Measurements from ENCODE around the gene NOSTRIN. TPM values are rescaled to one million over a fixed set of nuclear protein-coding genes. Genes with fewer than 3 reads are reported as not detected.
A peak's percentile ranks its signal among the peaks of the same experiment; 100 is the strongest.
"Not testable (repeated sequence)": the region's sequence is repeated elsewhere in the genome, so short reads cannot be mapped to it uniquely, and the experiment has no call there.

Gene NOSTRIN, protein sequence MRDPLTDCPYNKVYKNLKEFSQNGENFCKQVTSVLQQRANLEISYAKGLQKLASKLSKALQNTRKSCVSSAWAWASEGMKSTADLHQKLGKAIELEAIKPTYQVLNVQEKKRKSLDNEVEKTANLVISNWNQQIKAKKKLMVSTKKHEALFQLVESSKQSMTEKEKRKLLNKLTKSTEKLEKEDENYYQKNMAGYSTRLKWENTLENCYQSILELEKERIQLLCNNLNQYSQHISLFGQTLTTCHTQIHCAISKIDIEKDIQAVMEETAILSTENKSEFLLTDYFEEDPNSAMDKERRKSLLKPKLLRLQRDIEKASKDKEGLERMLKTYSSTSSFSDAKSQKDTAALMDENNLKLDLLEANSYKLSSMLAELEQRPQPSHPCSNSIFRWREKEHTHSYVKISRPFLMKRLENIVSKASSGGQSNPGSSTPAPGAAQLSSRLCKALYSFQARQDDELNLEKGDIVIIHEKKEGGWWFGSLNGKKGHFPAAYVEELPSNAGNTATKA
- total RNA-seq: not detected in 2 replicates

DNA sequence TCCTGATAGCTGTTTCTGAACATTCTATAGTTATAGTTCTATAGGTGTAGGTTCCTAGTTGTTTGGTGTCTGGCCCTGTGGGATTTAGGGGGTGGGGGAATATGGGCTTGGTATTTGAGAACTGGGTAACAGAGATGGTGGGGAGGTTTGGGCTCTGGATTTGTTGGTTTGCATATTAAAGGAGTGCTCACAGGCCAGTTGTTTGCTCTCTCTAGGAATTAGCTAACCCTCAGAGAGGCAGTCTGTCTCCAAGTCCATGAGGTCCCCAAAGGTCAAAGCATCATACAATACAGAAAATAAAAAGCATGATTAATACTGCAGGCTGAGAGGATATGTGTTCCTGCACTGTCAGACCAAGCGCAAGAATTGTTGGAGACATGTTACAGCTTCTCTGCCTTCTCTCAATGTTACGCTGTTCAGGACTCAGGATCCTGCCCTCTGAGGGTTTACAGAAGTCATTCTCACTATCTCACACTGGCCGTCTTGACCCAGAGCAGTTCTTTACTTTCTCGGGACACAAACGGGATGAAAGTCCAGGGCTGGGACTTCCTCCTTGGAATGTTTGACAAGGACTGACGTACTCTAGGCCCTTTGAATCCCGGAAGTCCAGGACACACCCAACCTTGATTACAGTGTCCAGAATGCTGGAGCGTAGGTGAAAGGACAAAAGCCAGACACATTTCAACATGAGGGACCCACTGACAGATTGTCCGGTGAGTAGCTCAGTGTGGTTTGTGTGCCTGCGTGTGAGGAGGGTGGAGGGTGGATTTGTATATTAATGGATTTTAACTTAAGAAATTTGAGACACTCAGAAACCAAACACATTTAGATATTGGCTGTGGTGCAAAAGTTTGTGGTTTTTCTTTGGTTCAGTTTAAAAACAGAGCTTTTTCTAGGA lies at the start of gene NOSTRIN:
NOSTRIN (plus strand) TSS at position 677 of the 898 bp plus-strand sequence; CDS start at position 687, 10 bp downstream.
- DNase-seq: no peak
- H3K4me3 Mint-ChIP-seq: no peak within 1 kb of the TSS
- intact Hi-C loops (cut with micrococcal nuclease): no loop called here
- peaks cover 3% of the 10 kb centered on the region for H3K27me3 Mint-ChIP-seq
- no peak within 1 kb of the TSS for H3K27ac Mint-ChIP-seq
- H3K4me1 Mint-ChIP-seq: peaks cover 18% of the 10 kb centered on the region
- no peaks in the 10 kb centered on the region for H3K36me3 Mint-ChIP-seq (ENCODE audit: low read depth)
- H3K9me3 Mint-ChIP-seq: no peaks in the 10 kb centered on the region

DNA sequence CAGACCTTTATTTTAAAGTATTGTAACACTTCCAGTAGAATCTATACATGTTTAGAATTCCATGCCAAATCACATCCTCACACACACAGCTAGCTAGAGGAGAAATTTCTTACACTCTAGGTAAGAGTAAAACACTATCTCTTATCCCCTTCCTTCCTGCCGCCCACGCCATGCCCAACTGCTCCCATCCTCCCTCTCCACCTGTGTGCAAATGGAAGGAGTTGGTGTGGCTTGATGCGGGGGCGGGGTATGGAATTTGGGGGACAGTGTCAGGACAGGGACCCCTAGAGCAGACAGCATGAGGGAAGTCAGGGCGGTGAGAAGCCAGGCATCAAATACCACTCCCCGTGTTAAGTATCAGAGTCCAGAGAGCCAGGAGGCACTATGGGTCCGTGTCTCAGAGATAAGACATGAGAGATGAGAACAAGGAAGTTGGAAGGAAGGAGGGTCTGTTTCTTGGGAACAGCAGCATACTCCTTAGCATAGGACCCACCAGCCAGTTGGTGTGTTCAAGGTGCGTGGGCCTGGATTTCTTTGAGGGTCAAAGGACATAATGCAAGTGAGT lies 48.6 kb upstream of the NOSTRIN start:
- intact Hi-C loops (cut with micrococcal nuclease): loop anchor here (5.0 to 10.0 kb wide), 2 partner anchors 37 to 259 kb away; no protein-coding TSS in a partner anchor
- Mint-ChIP-seq H3K4me3 (no peak overlapping the region), H3K27me3 (no peaks in the 10 kb centered on the region), H3K27ac (no peak overlapping the region), H3K4me1 (peaks cover 41% of the 10 kb centered on the region), H3K9me3 (no peaks in the 10 kb centered on the region), H3K36me3 (ENCODE audit: low read depth) (peaks cover 5% of the 10 kb centered on the region)
- no peak for DNase-seq

DNA sequence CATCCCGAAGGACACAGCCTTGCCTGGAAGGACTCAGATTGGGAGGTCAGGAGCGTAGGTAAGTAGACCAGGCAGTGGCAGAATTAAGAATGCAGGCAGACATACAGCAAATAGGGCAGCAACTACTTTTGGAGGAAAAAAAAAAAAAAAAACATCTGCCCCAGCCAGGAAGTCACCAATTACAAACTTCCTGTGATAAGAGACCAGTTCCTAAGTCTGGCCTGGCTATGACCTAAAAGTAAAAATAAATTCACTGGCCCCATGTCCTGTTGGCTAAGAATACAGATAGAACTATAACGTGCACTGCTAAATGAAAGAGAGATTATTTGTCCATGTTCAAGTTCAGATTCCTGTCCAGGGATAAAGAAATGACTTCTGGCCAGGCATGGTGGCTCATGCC lies 45.2 kb upstream of the NOSTRIN start:
- intact Hi-C loops (cut with micrococcal nuclease): loop anchor here (10.0 kb wide), 1 partner anchor 262 kb away; no protein-coding TSS in a partner anchor
- H3K27ac Mint-ChIP-seq: no peak overlapping the region

DNA sequence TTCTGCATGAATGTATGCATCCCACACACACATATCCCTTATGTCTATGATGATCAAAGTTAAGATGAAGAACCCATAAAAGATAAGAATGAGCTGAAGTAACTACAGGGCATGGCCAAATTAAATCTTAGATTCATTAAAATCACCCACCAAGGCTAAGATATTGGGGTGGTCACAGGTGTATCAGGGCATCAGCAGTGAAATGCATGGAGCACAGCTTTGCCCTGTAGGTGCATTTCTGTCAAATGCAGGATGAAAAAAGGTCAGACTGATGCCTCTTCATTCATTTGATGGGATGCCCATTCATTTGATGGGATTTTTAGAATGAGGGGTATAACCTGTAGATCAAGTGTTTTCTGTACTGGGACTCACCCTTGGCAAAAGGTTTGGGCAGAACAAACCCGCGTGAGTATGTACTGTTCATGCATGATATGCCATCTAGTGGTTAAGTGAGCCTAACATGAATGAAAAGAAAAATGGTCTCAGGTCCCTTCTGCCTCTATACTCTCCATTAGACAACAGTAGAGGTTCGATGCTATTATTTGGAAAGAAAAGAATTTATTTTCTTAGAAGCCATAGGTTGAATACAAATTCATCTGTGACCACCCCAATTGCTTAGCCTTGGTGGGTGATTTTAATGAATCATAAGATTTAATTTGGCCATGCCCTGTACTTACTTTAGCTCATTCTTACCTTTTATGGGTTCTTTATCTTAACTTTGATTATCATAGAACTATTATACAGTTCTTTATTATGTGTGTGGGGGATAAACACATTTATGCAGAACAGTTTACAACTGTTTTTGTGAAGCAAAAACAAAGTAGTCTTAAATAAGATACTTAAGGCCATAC lies 43.2 kb upstream of the NOSTRIN start:
- peaks cover 17% of the 10 kb centered on the region for H3K4me1 Mint-ChIP-seq
- DNase-seq: peak; percentile 71
- intact Hi-C loops (cut with micrococcal nuclease): loop anchor here (1.0 to 10.0 kb wide), 2 partner anchors 264 to 413 kb away; no protein-coding TSS in a partner anchor
- H3K36me3 Mint-ChIP-seq (ENCODE audit: low read depth): no peaks in the 10 kb centered on the region
- no peaks in the 10 kb centered on the region for H3K9me3 Mint-ChIP-seq
- H3K27me3 Mint-ChIP-seq: no peaks in the 10 kb centered on the region
- no peak overlapping the region for H3K27ac Mint-ChIP-seq
- no peak overlapping the region for H3K4me3 Mint-ChIP-seq

More for the DNA sequence above, 45.2 kb upstream of the NOSTRIN start:
- H3K36me3 Mint-ChIP-seq (ENCODE audit: low read depth): peaks cover 3% of the 10 kb centered on the region
- no peak for DNase-seq
- no peaks in the 10 kb centered on the region for H3K9me3 Mint-ChIP-seq
- H3K4me3 Mint-ChIP-seq: no peak overlapping the region
- no peaks in the 10 kb centered on the region for H3K27me3 Mint-ChIP-seq
- H3K4me1 Mint-ChIP-seq: peaks cover 23% of the 10 kb centered on the region

DNA sequence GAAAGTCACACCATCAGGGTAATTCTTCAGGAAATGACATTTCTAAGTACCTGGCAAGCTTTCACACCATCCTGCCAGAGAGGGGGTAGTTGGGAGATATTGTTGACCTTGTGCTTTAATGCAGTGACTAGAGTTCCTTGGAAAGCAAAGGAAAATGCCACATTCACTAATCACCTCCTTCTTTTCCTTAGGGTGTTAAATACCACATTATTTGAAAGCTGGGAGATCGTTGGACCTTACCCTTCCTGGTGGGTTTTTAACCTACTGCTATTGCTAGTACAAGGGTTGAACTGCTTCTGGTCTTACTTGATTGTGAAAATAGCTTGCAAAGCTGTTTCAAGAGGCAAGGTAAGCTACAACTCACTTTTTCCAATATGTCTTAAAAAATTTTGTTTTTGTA lies 37.0 kb upstream of the NOSTRIN start:
- Mint-ChIP-seq H3K27ac (no peak overlapping the region), H3K27me3 (no peaks in the 10 kb centered on the region), H3K9me3 (no peaks in the 10 kb centered on the region), H3K4me1 (peaks cover 10% of the 10 kb centered on the region), H3K4me3 (no peak overlapping the region), H3K36me3 (ENCODE audit: low read depth) (peaks cover 26% of the 10 kb centered on the region)
- DNase-seq: no peak
- intact Hi-C loops (cut with micrococcal nuclease): no loop called here

DNA sequence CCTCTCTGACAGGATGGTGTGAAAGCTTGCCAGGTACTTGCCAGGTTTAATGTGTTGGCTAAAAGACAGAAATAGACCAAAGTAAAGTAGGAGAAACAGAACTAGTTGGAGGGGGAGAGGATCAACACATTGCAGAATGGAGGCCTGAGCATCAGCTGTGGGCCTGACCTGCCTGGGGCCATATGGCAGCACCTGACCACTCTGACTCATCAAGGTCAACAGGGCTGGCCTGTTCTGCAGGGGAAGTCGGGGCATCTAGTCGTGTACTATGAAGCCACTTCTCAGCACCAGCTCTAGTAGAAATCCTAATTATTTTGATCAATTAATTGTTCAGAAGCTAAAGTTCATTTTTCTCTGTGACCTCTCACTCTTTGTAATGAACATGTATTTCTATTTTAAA lies 35.8 kb upstream of the NOSTRIN start:
- Mint-ChIP-seq H3K4me1 (peaks cover 10% of the 10 kb centered on the region), H3K27me3 (no peaks in the 10 kb centered on the region), H3K9me3 (no peaks in the 10 kb centered on the region), H3K27ac (no peak overlapping the region), H3K4me3 (no peak overlapping the region), H3K36me3 (ENCODE audit: low read depth) (peaks cover 26% of the 10 kb centered on the region)
- DNase-seq: no peak
- intact Hi-C loops (cut with micrococcal nuclease): no loop called here

DNA sequence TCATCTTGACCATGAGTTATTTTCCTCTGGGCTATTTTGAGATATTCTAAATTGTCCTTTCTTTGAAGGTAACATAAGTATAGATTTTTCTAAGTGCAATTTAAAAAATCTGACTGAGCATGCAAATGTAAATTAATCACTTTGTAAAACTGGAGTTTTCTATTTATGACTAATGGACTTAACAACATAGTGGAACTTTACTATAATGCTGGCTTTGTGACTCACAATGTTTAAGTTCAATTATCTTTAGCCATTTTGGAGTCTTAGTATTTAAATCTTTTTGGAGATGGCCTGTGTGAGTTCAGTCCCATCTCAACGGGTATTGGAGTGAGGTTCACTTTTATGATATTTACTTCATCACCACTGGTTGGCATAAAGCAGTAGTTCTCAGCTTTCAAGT lies 35.2 kb upstream of the NOSTRIN start:
- H3K4me3 Mint-ChIP-seq: no peak overlapping the region
- no peak overlapping the region for H3K27ac Mint-ChIP-seq
- no peaks in the 10 kb centered on the region for H3K27me3 Mint-ChIP-seq
- intact Hi-C loops (cut with micrococcal nuclease): no loop called here
- DNase-seq: no peak
- H3K36me3 Mint-ChIP-seq (ENCODE audit: low read depth): peaks cover 26% of the 10 kb centered on the region
- H3K9me3 Mint-ChIP-seq: no peaks in the 10 kb centered on the region
- peaks cover 10% of the 10 kb centered on the region for H3K4me1 Mint-ChIP-seq

DNA sequence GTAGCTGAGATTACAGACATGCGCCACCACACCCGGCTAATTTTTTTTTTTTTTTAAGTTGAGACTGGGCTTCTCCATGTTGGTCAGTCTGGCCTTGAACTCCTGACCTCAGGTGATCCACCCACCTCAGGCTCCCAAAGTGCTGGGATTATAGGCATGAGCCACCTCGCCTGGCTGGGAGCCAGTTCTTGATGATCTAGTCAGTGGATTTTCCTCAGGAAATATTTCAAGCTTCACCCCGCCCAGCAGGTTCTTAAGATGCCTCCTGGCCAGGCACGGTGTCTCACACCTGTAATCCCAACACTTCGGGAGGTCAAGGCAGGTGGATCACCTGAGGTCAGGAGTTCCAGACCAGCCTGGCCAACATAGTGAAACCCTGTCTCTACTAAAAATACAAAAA lies 34.1 kb upstream of the NOSTRIN start:
- H3K27ac Mint-ChIP-seq; intact Hi-C loops (cut with micrococcal nuclease); H3K4me3 Mint-ChIP-seq; H3K9me3 Mint-ChIP-seq; DNase-seq; H3K27me3 Mint-ChIP-seq: not testable (repeated sequence)
- Mint-ChIP-seq H3K36me3 (ENCODE audit: low read depth) (peaks cover 26% of the 10 kb centered on the region), H3K4me1 (peaks cover 10% of the 10 kb centered on the region)

DNA sequence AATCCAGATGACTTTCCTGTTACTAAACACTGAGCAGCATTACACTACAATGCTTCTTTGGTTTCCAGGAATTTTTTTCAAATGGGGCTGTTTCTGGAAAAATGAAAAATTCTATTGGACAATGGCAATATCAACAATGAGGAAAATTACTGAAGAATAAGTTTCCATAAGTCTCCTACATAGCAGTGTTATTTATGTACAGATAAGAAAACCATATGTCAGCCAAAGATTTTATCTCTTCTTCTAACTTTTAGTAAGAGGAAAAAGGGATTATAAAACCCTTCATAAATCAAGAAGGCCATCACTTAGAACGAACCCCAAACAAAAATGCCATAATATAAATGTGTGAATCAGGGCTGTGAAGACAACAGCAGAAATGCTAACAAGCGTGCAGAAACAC lies 31.6 kb upstream of the NOSTRIN start:
- H3K36me3 Mint-ChIP-seq (ENCODE audit: low read depth): peaks cover 21% of the 10 kb centered on the region
- H3K27me3 Mint-ChIP-seq: no peaks in the 10 kb centered on the region
- H3K4me3 Mint-ChIP-seq: no peak overlapping the region
- peaks cover 7% of the 10 kb centered on the region for H3K4me1 Mint-ChIP-seq
- H3K9me3 Mint-ChIP-seq: no peaks in the 10 kb centered on the region
- intact Hi-C loops (cut with micrococcal nuclease): no loop called here
- H3K27ac Mint-ChIP-seq: no peak overlapping the region
- DNase-seq: no peak

DNA sequence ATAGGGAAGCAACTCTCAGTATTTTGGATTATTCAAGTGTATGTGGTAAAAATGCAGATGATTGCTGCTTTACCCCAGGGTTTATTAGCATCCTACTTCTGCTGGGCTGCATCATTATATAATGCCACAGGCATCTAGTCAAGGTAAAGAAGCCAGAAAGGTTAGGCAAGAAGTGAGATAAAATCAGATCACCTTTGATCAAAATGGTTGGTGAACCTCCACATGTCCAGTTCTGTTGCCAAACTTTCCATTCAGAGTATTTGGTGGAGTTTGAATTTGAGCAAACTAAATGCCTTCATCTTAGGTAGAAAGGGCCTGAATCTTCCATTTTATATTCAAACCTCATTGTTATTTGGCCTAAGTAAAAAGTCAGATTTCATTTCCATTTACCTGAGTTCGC lies 29.7 kb upstream of the NOSTRIN start:
- Mint-ChIP-seq H3K27me3 (no peaks in the 10 kb centered on the region), H3K4me1 (no peaks in the 10 kb centered on the region), H3K36me3 (ENCODE audit: low read depth) (peaks cover 6% of the 10 kb centered on the region), H3K27ac (no peak overlapping the region), H3K9me3 (no peaks in the 10 kb centered on the region), H3K4me3 (no peak overlapping the region)
- intact Hi-C loops (cut with micrococcal nuclease): loop anchor here (1.0 kb wide), 1 partner anchor 148 kb away; no protein-coding TSS in a partner anchor
- no peak for DNase-seq

DNA sequence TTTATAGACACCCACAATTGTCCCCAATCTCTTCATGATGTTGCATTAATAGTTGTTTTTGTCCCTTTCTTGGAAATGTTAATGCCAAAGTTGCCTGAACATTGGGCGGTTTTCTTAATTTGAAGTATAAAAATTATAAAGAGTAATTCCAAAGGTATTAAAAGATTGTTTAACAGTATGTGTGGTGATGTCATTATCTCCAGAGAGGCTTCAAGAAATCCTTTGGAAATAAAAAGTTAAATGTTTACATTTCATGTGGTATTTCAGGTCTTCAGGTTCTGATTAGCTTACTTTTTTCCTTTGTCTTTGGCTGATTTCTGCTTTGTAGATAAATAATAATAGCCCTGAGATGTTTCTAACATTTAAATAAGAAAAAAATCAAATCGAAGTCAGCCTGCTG lies 29.3 kb upstream of the NOSTRIN start:
- no peak for DNase-seq
- no peaks in the 10 kb centered on the region for H3K4me1 Mint-ChIP-seq
- H3K9me3 Mint-ChIP-seq: no peaks in the 10 kb centered on the region
- intact Hi-C loops (cut with micrococcal nuclease): loop anchor here (1.0 kb wide), 1 partner anchor 147 kb away; no protein-coding TSS in a partner anchor
- peaks cover 4% of the 10 kb centered on the region for H3K36me3 Mint-ChIP-seq (ENCODE audit: low read depth)
- no peak overlapping the region for H3K4me3 Mint-ChIP-seq
- no peak overlapping the region for H3K27ac Mint-ChIP-seq
- no peaks in the 10 kb centered on the region for H3K27me3 Mint-ChIP-seq

DNA sequence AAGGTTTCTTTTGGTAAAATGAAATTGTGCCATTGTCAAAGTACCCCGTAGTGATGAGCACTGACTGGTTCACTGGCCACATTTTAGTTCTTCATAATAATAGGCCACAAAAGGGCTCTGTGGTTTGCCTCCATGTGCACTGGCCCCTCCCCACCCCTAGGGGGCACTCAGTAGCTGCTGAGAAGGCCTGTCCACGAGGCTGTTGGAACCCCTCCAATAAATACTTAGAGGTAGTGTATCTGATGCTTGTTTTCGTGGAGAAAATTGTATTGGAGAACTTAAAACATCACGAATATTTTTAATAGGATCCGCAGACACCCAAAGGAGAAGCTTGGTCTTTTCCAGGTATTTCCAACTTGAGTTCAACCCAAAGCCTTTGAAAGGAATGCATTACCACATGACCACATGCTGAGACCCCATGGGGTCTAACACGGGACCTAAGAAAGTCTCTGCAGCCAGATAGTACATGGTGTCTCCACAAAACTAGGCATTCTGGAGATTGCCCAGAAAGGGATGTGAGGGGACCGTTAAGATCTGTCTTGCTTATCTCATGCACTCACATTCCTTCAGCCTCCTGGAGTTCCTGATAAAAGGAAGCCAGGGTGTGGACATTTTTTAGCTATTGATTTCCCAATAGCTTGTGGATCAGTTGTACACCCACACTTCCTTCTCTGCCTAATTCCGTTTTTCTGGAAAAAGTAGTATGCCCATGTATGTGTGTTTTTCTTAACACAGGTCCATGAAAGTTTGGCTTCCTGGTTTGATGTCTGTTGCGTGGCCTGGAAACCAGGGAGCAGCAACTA lies 28.5 kb upstream of the NOSTRIN start:
- DNase-seq: peak; percentile 80
- intact Hi-C loops (cut with micrococcal nuclease): loop anchor here (1.0 kb wide), 1 partner anchor 146 kb away; no protein-coding TSS in a partner anchor
- H3K4me1 Mint-ChIP-seq: no peaks in the 10 kb centered on the region
- H3K4me3 Mint-ChIP-seq: no peak overlapping the region
- no peaks in the 10 kb centered on the region for H3K36me3 Mint-ChIP-seq (ENCODE audit: low read depth)
- no peaks in the 10 kb centered on the region for H3K9me3 Mint-ChIP-seq
- no peaks in the 10 kb centered on the region for H3K27me3 Mint-ChIP-seq
- H3K27ac Mint-ChIP-seq: no peak overlapping the region
